NK-92 (cell line): ENCODE measurements around the gene CORO1A.
"Not testable (repeated sequence)": the region's sequence is repeated elsewhere in the genome, so short reads cannot be mapped to it uniquely, and the experiment has no call there.

Source experiments
- DNase-seq: peaks from one replicate; lab custom pipeline; 2025; ENCODE audit not compliant: unreplicated experiment; lab: John Stamatoyannopoulos, UW

Gene CORO1A

GRCh38 chr16:30199608-30200343 lies 16.4 kb downstream of the CORO1A start:
- not testable (repeated sequence) for DNase-seq

- not testable (repeated sequence) for DNase-seq
Observed at GRCh38 chr16:30205541-30206236, 22.3 kb downstream of the CORO1A start.

GRCh38 chr16:30206252-30206651 lies 22.9 kb downstream of the CORO1A start:
- not testable (repeated sequence) for DNase-seq

GRCh38 chr16:30207063-30207704 lies 23.8 kb downstream of the CORO1A start:
- not testable (repeated sequence) for DNase-seq

- DNase-seq: not testable (repeated sequence)
Observed at GRCh38 chr16:30209032-30209431, 25.6 kb downstream of the CORO1A start.

GRCh38 chr16:30211414-30211813 lies 28.0 kb downstream of the CORO1A start:
- not testable (repeated sequence) for DNase-seq

GRCh38 chr16:30217082-30217481 lies 33.7 kb downstream of the CORO1A start:
- DNase-seq: not testable (repeated sequence)
